Esophagus squamous epithelium (tissue), 5 donors: ENCODE measurements around the gene RSBN1L. TPM values are rescaled to one million over a fixed set of nuclear protein-coding genes. Genes with fewer than 3 reads are reported as not detected.

ENCODE experiments used
- DNase-seq: peaks from one replicate; lab custom pipeline; 2025; lab: John Stamatoyannopoulos, UW
- H3K27ac ChIP-seq, 4 donors: fragments of 200-600 bp; sonication (generic); one replicate each; pipeline ENCODE4 v1.5.1; 2016 to 2019; ENCODE audit warnings: mild to moderate bottlenecking in 1 of 4
- H3K27me3 ChIP-seq, 4 donors: fragments of 200-600 bp; sonication (generic); 1 replicate in 3 of 4; 2 replicates in 1 of 4; pipeline versions ENCODE4 v1.5.1 to v1.6.0; 2017 to 2021; ENCODE audit warnings: antibody characterized with exemption in 1 of 4
- H3K36me3 ChIP-seq, 3 donors: fragments of 200-600 bp; sonication (generic); one replicate each; pipeline ENCODE4 v1.5.1; 2016 to 2019
- H3K4me1 ChIP-seq, 3 donors: fragments of 200-600 bp; sonication (generic); one replicate each; pipeline ENCODE4 v1.5.1; 2017 to 2019
- H3K4me3 ChIP-seq, 4 donors: fragments of 200-600 bp; sonication (generic); 1 replicate in 3 of 4; 2 replicates in 1 of 4; pipeline ENCODE4 v1.5.1; 2016 to 2019; ENCODE audit warnings: mild to moderate bottlenecking in 2 of 4, moderate library complexity in 1 of 4
- H3K9me3 ChIP-seq, 3 donors: fragments of 200-600 bp; sonication (generic); one replicate each; pipeline ENCODE4 v1.5.1; 2016 to 2019
- CTCF ChIP-seq, 6 experiments: fragments of 450-650 bp in 4 of 6; fragments of 200-600 bp in 2 of 6; sonication (generic) in 2 of 6; IDR thresholded peaks; one replicate each; pipeline ENCODE4 v1.5.1; 2016 to 2019; ENCODE audit warnings: antibody characterized with exemption in 6 of 6, mild to moderate bottlenecking in 4 of 6, moderate library complexity in 4 of 6
- POLR2A ChIP-seq, 4 donors: fragments of 450-650 bp; IDR thresholded peaks; one replicate each; pipeline ENCODE4 v1.6.1; 2017; ENCODE audit warnings: antibody characterized with exemption in 4 of 4, mild to moderate bottlenecking in 4 of 4, moderate library complexity in 3 of 4
- WGBS, 2 donors: methylation state at CpG; one replicate each; pipeline ENCODE4 v1.1.5; 2018; 5-methylcytosine and 5-hydroxymethylcytosine counted together
- intact Hi-C: fragments of 100-400 bp; cut with DNase I; formaldehyde crosslinking; loops from one replicate; pipeline ENCODE4 v1.15.0; 2022
- total RNA-seq, 4 donors: library from RNA; depleted of rRNA; stranded (reverse); fragments of >200 nt; gene quantifications; one replicate each; pipeline ENCODE4 v1.1.0, GENCODE V29; 2016
- donor health status: DM: yes; HTN: yes; CAD: no.

RSBN1L gene
- total RNA-seq, 4 donors from 2014 or later = 10.8 to 22.9 (median 14.1) TPM

DNA sequence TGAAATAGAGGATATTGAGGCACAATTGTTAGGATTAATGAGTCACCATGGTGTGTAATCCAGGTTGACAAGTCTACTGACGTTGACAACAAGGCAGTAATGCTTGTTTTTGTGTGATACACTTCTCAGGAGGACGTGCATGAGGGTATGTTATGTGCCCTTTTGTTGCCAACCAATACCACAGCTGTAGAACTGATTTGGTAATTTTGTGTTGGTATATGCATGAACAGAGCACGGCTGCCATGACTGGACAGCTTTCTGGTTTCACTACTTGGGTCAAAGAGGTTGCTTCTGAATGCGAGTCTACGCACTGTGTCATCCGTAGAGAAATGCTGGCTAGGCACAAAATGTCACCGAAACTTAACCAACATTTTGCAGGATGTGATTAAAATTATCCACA is 135.2 kb downstream of the RSBN1L start:
- peak overlapping the region; percentile 22 to 69 (median 48) for H3K27ac ChIP-seq
- TF ChIP-seq CTCF (IDR thresholded peaks at IDR 0.05) (no peak), POLR2A (IDR thresholded peaks at IDR 0.05) (no peak)
- peaks cover 0 to 65% (median 7%) of the 10 kb centered on the region in 3 donors for H3K4me1 ChIP-seq
- H3K9me3 ChIP-seq = no peaks in the 10 kb centered on the region
- intact Hi-C loops = no loop called here
- H3K36me3 ChIP-seq = no peaks in the 10 kb centered on the region
- H3K27me3 ChIP-seq = no peaks in the 10 kb centered on the region
- no peak overlapping the region for H3K4me3 ChIP-seq
- no peak for DNase-seq
- WGBS, 2 donors = 60 to 83% methylated on average over 7 of the region's 7 CpGs

DNA sequence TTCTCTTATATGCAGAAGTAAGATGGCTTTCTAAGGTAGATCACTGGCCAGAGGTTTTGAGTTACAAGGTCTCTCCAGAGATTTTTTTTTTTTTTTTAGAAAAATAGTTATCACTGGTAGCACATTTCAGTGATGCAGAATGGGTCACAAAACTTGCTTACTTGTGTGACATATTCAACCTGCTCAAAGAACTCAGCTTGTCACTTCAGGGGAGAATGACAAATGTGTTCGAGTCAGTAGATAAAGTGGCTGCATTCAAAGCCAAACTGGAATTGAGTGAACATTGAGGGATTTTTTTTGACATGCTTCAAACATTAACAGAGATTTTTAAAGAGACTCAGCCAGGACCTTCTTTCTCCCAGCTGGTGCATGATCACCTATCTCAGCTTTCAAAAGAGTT is 135.7 kb downstream of the RSBN1L start:
- TF ChIP-seq POLR2A (IDR thresholded peaks at IDR 0.05) (no peak), CTCF (IDR thresholded peaks at IDR 0.05) (no peak)
- no peak overlapping the region for H3K4me3 ChIP-seq
- intact Hi-C loops = no loop called here
- H3K27me3 ChIP-seq = no peaks in the 10 kb centered on the region
- no peak for DNase-seq
- H3K36me3 ChIP-seq = no peaks in the 10 kb centered on the region
- H3K4me1 ChIP-seq = peaks cover 0 to 66% (median 7%) of the 10 kb centered on the region in 3 donors
- H3K27ac ChIP-seq = peak overlapping the region in 3 of 4 donors; percentile 33 to 69 (median 63)
- 50 to 77% methylated on average over 1 of the region's 1 CpG for WGBS, 2 donors
- no peaks in the 10 kb centered on the region for H3K9me3 ChIP-seq

Other genes starting within 250 kb of the RSBN1L start
- gene PTPN12, start 159.2 kb upstream of the RSBN1L start, total RNA-seq = 10 to 100 TPM; 29.4 to 97.9 (median 63.2) TPM
- gene TMEM60, start 102.0 kb downstream of the RSBN1L start, total RNA-seq = 10 to 100 TPM in 2 of 4 donors, 1 to 10 TPM in 2; 6.9 to 18.8 (median 9.1) TPM
- 10 to 100 TPM in 3 of 4 donors, 1 to 10 TPM in 1; 6.5 to 15.4 (median 13.5) TPM for gene PHTF2, start 102.3 kb downstream of the RSBN1L start, total RNA-seq